Neural cell (in vitro differentiated cells): Measurements from ENCODE around the gene GRIK2. TPM values are rescaled to one million over a fixed set of nuclear protein-coding genes. Genes with fewer than 3 reads are reported as not detected.
"Not testable (repeated sequence)": the region's sequence is repeated elsewhere in the genome, so short reads cannot be mapped to it uniquely, and the experiment has no call there.

Source experiments
- H2AFZ ChIP-seq: fragments of 200-600, 300-800 bp; sonication (generic), shearing (Covaris generic); 2 replicates; pipeline ENCODE4 v1.6.0; 2014; ENCODE audit warnings: low read depth, mild to moderate bottlenecking, antibody characterized with exemption, low read length, moderate library complexity
- H3F3A ChIP-seq: fragments of 200-600 bp; shearing (Covaris generic); 2 replicates; pipeline ENCODE4 v1.6.1; 2016; ENCODE audit warnings: mild to moderate bottlenecking, moderate library complexity, mixed read lengths, antibody characterized with exemption, low read length; ENCODE audit not compliant: insufficient read depth, poor library complexity, severe bottlenecking
- H3K27ac ChIP-seq: fragments of 200-600, 300-800 bp; sonication (generic), shearing (Covaris generic); 2 replicates; pipeline ENCODE4 v1.5.1; 2014; ENCODE audit warnings: mild to moderate bottlenecking, low read length, moderate library complexity
- H3K27me3 ChIP-seq: fragments of 300-800, 200-600 bp; sonication (generic), shearing (Covaris generic); 2 replicates; pipeline ENCODE4 v1.6.0; 2014; ENCODE audit warnings: mild to moderate bottlenecking, low read depth, low read length, moderate library complexity; ENCODE audit not compliant: insufficient read depth
- H3K36me3 ChIP-seq: fragments of 300-800, 200-600 bp; sonication (generic), shearing (Covaris generic); 2 replicates; pipeline ENCODE4 v1.5.1; 2014; ENCODE audit warnings: mild to moderate bottlenecking, antibody characterized with exemption, low read length, moderate library complexity; ENCODE audit not compliant: insufficient read depth
- H3K4me2 ChIP-seq: fragments of 300-800, 200-600 bp; sonication (generic), shearing (Covaris generic); 2 replicates; pipeline ENCODE4 v1.6.0; 2014; ENCODE audit warnings: mild to moderate bottlenecking, low read length
- H3K4me3 ChIP-seq: fragments of 300-800, 200-600 bp; sonication (generic), shearing (Covaris generic); 2 replicates; pipeline ENCODE4 v1.5.1; 2014; ENCODE audit warnings: mild to moderate bottlenecking, low read length, moderate library complexity
- H3K79me2 ChIP-seq: fragments of 200-600 bp; shearing (Covaris generic); replicated peaks from 2 replicates; pipeline ENCODE4 v1.6.0; 2014; ENCODE audit warnings: mild to moderate bottlenecking, low read length, moderate library complexity; ENCODE audit not compliant: insufficient read depth
- H3K9ac ChIP-seq: fragments of 300-800, 200-600 bp; sonication (generic), shearing (Covaris generic); 2 replicates; pipeline ENCODE4 v1.6.1; 2016; ENCODE audit warnings: mild to moderate bottlenecking, low read length, mixed read lengths
- H3K9me2 ChIP-seq: fragments of 200-600 bp; shearing (Covaris generic); 2 replicates; pipeline ENCODE4 v1.6.1; 2016; ENCODE audit warnings: mild to moderate bottlenecking, low read length, mixed read lengths; ENCODE audit not compliant: insufficient read depth
- H3K9me3 ChIP-seq: fragments of 200-600, 300-800 bp; sonication (generic), shearing (Covaris generic); 2 replicates; pipeline ENCODE4 v1.6.1; 2016; ENCODE audit warnings: mild to moderate bottlenecking, mixed run types, low read length, moderate library complexity, mixed read lengths
- H4K20me1 ChIP-seq: fragments of 200-600 bp; shearing (Covaris generic); 2 replicates; pipeline ENCODE4 v1.6.1; 2016; ENCODE audit warnings: mild to moderate bottlenecking, mixed run types; ENCODE audit not compliant: insufficient read depth
- CTCF ChIP-seq: fragments of 450-650 bp; IDR thresholded peaks from 2 replicates; pipeline ENCODE4 v1.5.1; 2014; ENCODE audit warnings: antibody characterized with exemption, mild to moderate bottlenecking, moderate library complexity; ENCODE audit not compliant: poor library complexity, severe bottlenecking
- EP300 ChIP-seq: fragments of 450-650 bp; conservative IDR thresholded peaks from 2 replicates; pipeline ENCODE4 v1.6.1; 2014; ENCODE audit warnings: antibody characterized with exemption, mild to moderate bottlenecking, moderate library complexity; ENCODE audit not compliant: poor library complexity, severe bottlenecking
- EZH2 ChIP-seq: fragments of 200-600, 300-800 bp; shearing (Covaris generic), sonication (generic); IDR thresholded peaks from 2 replicates; pipeline ENCODE4 v1.6.1; 2014; ENCODE audit warnings: antibody characterized with exemption, low read length, borderline replicate concordance, mild to moderate bottlenecking; ENCODE audit not compliant: insufficient read depth, poor library complexity, severe bottlenecking
- MXI1 ChIP-seq: fragments of 450-650 bp; conservative IDR thresholded peaks from 2 replicates; pipeline ENCODE4 v1.6.1; 2014; ENCODE audit warnings: antibody characterized with exemption, mild to moderate bottlenecking; ENCODE audit not compliant: poor library complexity, severe bottlenecking
- POLR2AphosphoS5 ChIP-seq: IDR thresholded peaks from 2 replicates; pipeline ENCODE4 v1.6.1; 2012
- RAD21 ChIP-seq: fragments of 450-650 bp; conservative IDR thresholded peaks from 2 replicates; pipeline ENCODE4 v1.6.1; 2014; ENCODE audit warnings: antibody characterized with exemption, mild to moderate bottlenecking, moderate library complexity
- REST ChIP-seq: IDR thresholded peaks from 2 replicates; pipeline ENCODE4 v1.6.1; 2012; ENCODE audit warnings: borderline replicate concordance
- SMC3 ChIP-seq: fragments of 450-650 bp; conservative IDR thresholded peaks from 2 replicates; pipeline ENCODE4 v1.6.1; 2014; ENCODE audit warnings: antibody characterized with exemption, mild to moderate bottlenecking, moderate library complexity; ENCODE audit not compliant: poor library complexity
- TAF1 ChIP-seq: IDR thresholded peaks from 2 replicates; pipeline ENCODE4 v1.6.1; 2012; ENCODE audit warnings: low read depth
- polyA plus RNA-seq: library from polyadenylated mRNA; depleted of rRNA; stranded (reverse); fragments of >200 nt; gene quantifications from 2 replicates; pipeline ENCODE4 v1.2.3, GENCODE V29; 2014

The GRIK2 gene
- polyA plus RNA-seq, 1 donor from 2014 or later = 106 TPM

DNA sequence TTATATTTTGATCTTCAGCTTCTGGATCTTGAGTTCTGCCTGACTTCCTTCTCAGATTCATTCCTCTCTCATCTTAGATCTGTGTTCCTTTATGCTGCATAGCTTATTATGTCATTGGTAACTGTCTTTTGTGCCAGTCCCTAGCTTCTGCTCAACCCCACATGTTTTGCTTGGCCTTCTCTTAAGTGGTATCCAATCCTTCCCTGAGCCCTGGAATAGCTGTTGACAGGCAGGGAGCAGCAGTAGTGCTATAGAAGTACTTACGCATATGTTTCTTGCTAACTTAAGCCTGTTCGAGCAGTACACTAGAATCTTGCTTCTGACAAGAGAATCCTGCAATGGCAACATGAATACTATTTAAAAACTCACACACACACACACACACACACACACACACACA, 13.6 kb upstream of the GRIK2 start:
- no peak overlapping the region for H3K27ac ChIP-seq
- no peaks in the 10 kb centered on the region for H4K20me1 ChIP-seq
- H2AFZ ChIP-seq = no peak overlapping the region
- H3K79me2 ChIP-seq = no peaks in the 10 kb centered on the region
- H3K9me3 ChIP-seq = no peaks in the 10 kb centered on the region
- no peaks in the 10 kb centered on the region for H3F3A ChIP-seq
- H3K9me2 ChIP-seq = no peaks in the 10 kb centered on the region
- no peaks in the 10 kb centered on the region for H3K27me3 ChIP-seq
- no peak for TF ChIP-seq RAD21
- TF ChIP-seq CTCF = no peak
- TF ChIP-seq SMC3 = no peak
- no peak for TF ChIP-seq EP300
- no peak for TF ChIP-seq POLR2AphosphoS5
- TF ChIP-seq MXI1 = no peak
- TF ChIP-seq TAF1 = no peak
- no peak for TF ChIP-seq EZH2
- no peak for TF ChIP-seq REST
- no peaks in the 10 kb centered on the region for H3K36me3 ChIP-seq
- no peak overlapping the region for H3K9ac ChIP-seq
- no peak overlapping the region for H3K4me2 ChIP-seq
- H3K4me3 ChIP-seq = no peak overlapping the region

GRCh38 chr6:101380897-101381630, 12.4 kb upstream of the GRIK2 start:
- no peak overlapping the region for H3K9ac ChIP-seq
- no peaks in the 10 kb centered on the region for H3K27me3 ChIP-seq
- H3K9me3 ChIP-seq = no peaks in the 10 kb centered on the region
- H3K79me2 ChIP-seq = no peaks in the 10 kb centered on the region
- no peaks in the 10 kb centered on the region for H3K9me2 ChIP-seq
- no peaks in the 10 kb centered on the region for H4K20me1 ChIP-seq
- TF ChIP-seq SMC3 = no peak
- no peak for TF ChIP-seq RAD21
- no peak for TF ChIP-seq TAF1
- no peak for TF ChIP-seq CTCF
- TF ChIP-seq MXI1 = no peak
- no peak for TF ChIP-seq POLR2AphosphoS5
- H2AFZ ChIP-seq = no peak overlapping the region
- no peak overlapping the region for H3K27ac ChIP-seq
- no peak overlapping the region for H3K4me3 ChIP-seq
- H3F3A ChIP-seq = no peaks in the 10 kb centered on the region
- H3K4me2 ChIP-seq = no peak overlapping the region
- no peaks in the 10 kb centered on the region for H3K36me3 ChIP-seq

DNA sequence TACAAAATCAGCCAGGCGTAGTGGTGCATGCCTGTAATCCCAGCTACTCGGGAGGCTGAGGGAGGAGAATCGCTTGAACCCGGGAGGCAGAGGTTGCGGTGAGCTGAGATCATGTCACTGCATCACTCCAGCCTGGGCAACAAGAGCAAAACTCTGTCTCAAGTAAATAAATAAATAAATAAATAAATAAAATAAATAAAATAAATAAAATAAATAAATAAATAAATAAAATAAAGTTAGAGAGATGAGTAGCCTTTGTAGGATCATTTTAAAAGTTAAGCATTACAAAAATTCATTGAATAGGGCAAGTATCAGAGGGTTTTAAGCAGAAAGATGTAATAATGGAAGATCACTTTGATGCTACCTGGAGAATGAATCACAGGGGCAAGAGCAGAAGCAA, 9.8 kb upstream of the GRIK2 start:
- not testable (repeated sequence) for H4K20me1 ChIP-seq, H3K79me2 ChIP-seq, H3F3A ChIP-seq, H3K9me3 ChIP-seq, H3K27me3 ChIP-seq, H3K9ac ChIP-seq, H3K4me3 ChIP-seq, H2AFZ ChIP-seq, H3K36me3 ChIP-seq, H3K4me2 ChIP-seq, H3K9me2 ChIP-seq, H3K27ac ChIP-seq
